ENCODE measurements around the gene CFAP97. TPM values are rescaled to one million over a fixed set of nuclear protein-coding genes. Genes with fewer than 3 reads are reported as not detected.

CFAP97 gene
- total RNA-seq, 5 donors from 2014 or later (not counting 1 experiment from before 2014, with no cell fraction given): 29.8 to 35.3 (median 31.8) TPM

DNA sequence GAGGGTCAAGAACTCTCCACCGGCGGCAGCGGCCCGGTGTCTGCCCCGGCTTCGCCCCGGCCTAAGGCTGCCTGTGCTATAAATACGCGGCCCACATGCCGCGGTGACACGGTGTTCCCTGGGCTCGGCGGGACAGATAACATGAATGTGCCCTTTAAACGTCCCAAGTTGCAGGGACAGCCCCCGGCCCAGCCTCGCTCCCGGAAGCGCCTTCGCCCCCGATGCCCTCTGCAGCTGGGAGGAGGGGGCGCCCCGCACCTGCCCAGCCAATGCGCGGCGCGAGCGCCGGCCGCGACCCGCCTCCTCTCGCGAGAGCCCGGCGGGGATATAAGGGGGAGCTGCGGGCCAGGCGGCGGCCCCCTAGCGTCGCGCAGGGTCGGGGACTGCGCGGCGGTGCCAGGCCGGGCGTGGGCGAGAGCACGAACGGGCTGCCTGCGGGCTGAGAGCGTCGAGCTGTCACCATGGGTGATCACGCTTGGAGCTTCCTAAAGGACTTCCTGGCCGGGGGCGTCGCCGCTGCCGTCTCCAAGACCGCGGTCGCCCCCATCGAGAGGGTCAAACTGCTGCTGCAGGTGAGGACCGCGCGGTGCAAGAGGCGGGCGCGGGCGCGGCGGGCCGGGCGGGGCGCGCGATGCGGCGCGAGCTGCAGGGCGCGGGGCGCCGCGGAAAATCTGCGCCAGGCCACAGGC is 60.7 kb downstream of the CFAP97 start, which contains the start of gene SLC25A4:
Gene SLC25A4 (plus strand): TSS at position 355 of the 689 bp plus-strand sequence. CDS start 107 bp downstream, at position 462.
- H3K4me1 Mint-ChIP-seq: peaks cover 14 to 21% (median 19%) of the 10 kb centered on the region in 3 donors
- peaks cover 5% of the 10 kb centered on the region for H3K36me3 Mint-ChIP-seq
- peak within 1 kb of the TSS; percentile 52 to 72 for H3K27ac Mint-ChIP-seq
- H3K36me3 ChIP-seq (ENCODE audit: control insufficient read depth in 2 of 2, extremely low read depth in 1 of 2, insufficient read depth in 1 of 2, low read length in 1 of 2): no peaks in the 10 kb centered on the region
- peak; percentile 91 to 98 (median 94) for ATAC-seq (replicated peaks in 1 of 4)
- peaks cover 3 to 15% of the 10 kb centered on the region in 2 experiments for H3K4me1 ChIP-seq (ENCODE audit: control insufficient read depth in 1 of 2, extremely low read depth in 1 of 2, insufficient read depth in 2 of 2, low read length in 2 of 2)
- under 1% methylated on average over 87 of the region's 87 CpGs for WGBS (ENCODE audit: insufficient coverage)
- POLR2A ChIA-PET: interaction anchor here (0.5 to 0.6 kb wide), 3 partner anchors 54 to 1488 kb away, joined by 4 to 8 read pairs (median 6); no protein-coding TSS in a partner anchor
- CTCF ChIA-PET: interaction anchor here in 1 of 2 donors (0.5 to 2.5 kb wide), 7 partner anchors 8 to 113 kb away, joined by 3 to 18 read pairs (median 3); no protein-coding TSS in a partner anchor
- H3K27ac ChIP-seq (ENCODE audit: low read length): peak within 1 kb of the TSS; percentile 45
- no peaks in the 10 kb centered on the region for H3K9me3 Mint-ChIP-seq
- H3K4me3 Mint-ChIP-seq: peak within 1 kb of the TSS; percentile 84 to 91 (median 88)
- peaks cover 14 to 17% of the 10 kb centered on the region in 2 donors for H3K27me3 Mint-ChIP-seq
- H3K9me3 ChIP-seq: no peaks in the 10 kb centered on the region
- peak within 1 kb of the TSS; percentile 65 to 82 for H3K4me3 ChIP-seq (ENCODE audit: control insufficient read depth in 1 of 2, extremely low read depth in 1 of 2, low read length in 1 of 2)
- H3K27me3 ChIP-seq (replicated peaks in 1 of 2; ENCODE audit: control insufficient read depth in 2 of 2, extremely low read depth in 1 of 2, insufficient read depth in 2 of 2, low read length in 1 of 2): peaks cover 17 to 18% of the 10 kb centered on the region in 2 experiments
- DNase-seq: peak; percentile 62 to 89 (median 75)

DNA sequence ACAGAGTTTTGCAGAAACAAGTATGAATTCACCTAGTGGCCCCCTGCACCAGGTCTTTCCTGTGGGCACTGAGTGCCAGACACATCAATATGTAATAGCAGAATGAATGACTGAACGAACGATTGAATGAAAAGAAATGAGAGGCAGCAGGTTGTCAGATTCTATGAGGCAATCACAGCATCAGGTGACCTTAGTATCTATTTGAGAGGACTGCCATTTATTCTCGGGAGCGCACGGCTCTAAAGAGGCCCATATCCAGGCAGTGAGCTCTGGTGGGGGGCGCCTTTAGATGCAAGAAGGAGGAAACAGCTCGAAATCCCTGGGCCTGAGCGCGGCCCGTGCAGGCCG is 61.3 kb downstream of the CFAP97 start:
- peaks cover 14 to 21% (median 19%) of the 10 kb centered on the region in 3 donors for H3K4me1 Mint-ChIP-seq
- DNase-seq (peak in 2 of 35 experiments; percentile 3 to 8), ATAC-seq (replicated peaks in 1 of 4) (peak; percentile 2 to 19 (median 16))
- H3K36me3 Mint-ChIP-seq: peaks cover 5% of the 10 kb centered on the region
- POLR2A ChIA-PET: interaction anchor here (0.5 to 0.6 kb wide), 2 partner anchors 394 to 1488 kb away, joined by 4 to 6 read pairs; no protein-coding TSS in a partner anchor
- WGBS (ENCODE audit: insufficient coverage): 21% methylated on average over 11 of the region's 11 CpGs
- no peaks in the 10 kb centered on the region for H3K9me3 ChIP-seq
- peak overlapping the region; percentile 45 for H3K27ac ChIP-seq (ENCODE audit: low read length)
- H3K4me3 Mint-ChIP-seq: peak overlapping the region; percentile 84 to 91 (median 88)
- peaks cover 18 to 20% of the 10 kb centered on the region in 2 experiments for H3K27me3 ChIP-seq (replicated peaks in 1 of 2; ENCODE audit: control insufficient read depth in 2 of 2, extremely low read depth in 1 of 2, insufficient read depth in 2 of 2, low read length in 1 of 2)
- H3K36me3 ChIP-seq (ENCODE audit: control insufficient read depth in 2 of 2, extremely low read depth in 1 of 2, insufficient read depth in 1 of 2, low read length in 1 of 2): no peaks in the 10 kb centered on the region
- H3K4me3 ChIP-seq (ENCODE audit: control insufficient read depth in 1 of 2, extremely low read depth in 1 of 2, low read length in 1 of 2): peak overlapping the region; percentile 65 to 82
- peak overlapping the region; percentile 52 to 72 for H3K27ac Mint-ChIP-seq
- H3K9me3 Mint-ChIP-seq: no peaks in the 10 kb centered on the region
- H3K4me1 ChIP-seq (ENCODE audit: control insufficient read depth in 1 of 2, extremely low read depth in 1 of 2, insufficient read depth in 2 of 2, low read length in 2 of 2): peaks cover 3 to 15% of the 10 kb centered on the region in 2 experiments
- CTCF ChIA-PET: interaction anchor here in 1 of 2 donors (0.5 to 2.5 kb wide), 6 partner anchors 8 to 1914 kb away, joined by 3 to 18 read pairs (median 4); no protein-coding TSS in a partner anchor
- peaks cover 19 to 20% of the 10 kb centered on the region in 2 donors for H3K27me3 Mint-ChIP-seq

DNA sequence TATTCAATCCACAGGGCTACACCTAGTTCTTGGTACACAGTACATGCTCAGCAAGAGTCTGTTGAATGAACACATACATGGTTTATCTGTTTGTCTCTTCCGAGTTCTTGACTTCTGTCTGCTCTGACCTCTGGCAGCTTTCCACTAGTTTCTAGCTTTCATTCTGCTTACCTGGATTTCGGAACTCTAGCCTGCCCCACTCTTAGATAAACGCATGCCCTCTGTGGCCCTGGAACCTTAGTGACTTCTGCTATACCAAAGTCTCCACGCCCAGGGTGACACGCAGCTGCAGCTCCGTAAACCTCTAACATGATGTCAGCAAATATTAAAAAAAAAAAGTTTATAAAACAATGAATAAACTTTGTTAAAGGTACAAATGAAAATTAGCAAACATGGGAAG is 62.0 kb downstream of the CFAP97 start:
- POLR2A ChIA-PET: no interaction called here
- no peak overlapping the region for H3K27ac Mint-ChIP-seq
- peaks cover 4% of the 10 kb centered on the region for H3K36me3 Mint-ChIP-seq
- H3K4me1 Mint-ChIP-seq: peaks cover 14 to 21% (median 19%) of the 10 kb centered on the region in 3 donors
- no peak for ATAC-seq (replicated peaks in 1 of 4)
- peaks cover 21 to 22% of the 10 kb centered on the region in 2 donors for H3K27me3 Mint-ChIP-seq
- WGBS (ENCODE audit: insufficient coverage): 93% methylated on average over 3 of the region's 6 CpGs
- CTCF ChIA-PET: interaction anchor here in 1 of 2 donors (0.7 kb wide), 1 partner anchor 1913 kb away, joined by 4 read pairs; no protein-coding TSS in a partner anchor
- H3K4me3 Mint-ChIP-seq: no peak overlapping the region
- Histone ChIP-seq H3K36me3 (ENCODE audit: control insufficient read depth in 2 of 2, extremely low read depth in 1 of 2, insufficient read depth in 1 of 2, low read length in 1 of 2) (no peaks in the 10 kb centered on the region), H3K9me3 (no peaks in the 10 kb centered on the region), H3K27ac (ENCODE audit: low read length) (no peak overlapping the region), H3K4me3 (ENCODE audit: control insufficient read depth in 1 of 2, extremely low read depth in 1 of 2, low read length in 1 of 2) (no peak overlapping the region), H3K27me3 (replicated peaks in 1 of 2; ENCODE audit: control insufficient read depth in 2 of 2, extremely low read depth in 1 of 2, insufficient read depth in 2 of 2, low read length in 1 of 2) (peaks cover 20 to 27% of the 10 kb centered on the region in 2 experiments), H3K4me1 (ENCODE audit: control insufficient read depth in 1 of 2, extremely low read depth in 1 of 2, insufficient read depth in 2 of 2, low read length in 2 of 2) (peaks cover 3 to 15% of the 10 kb centered on the region in 2 experiments)
- DNase-seq: no peak
- no peaks in the 10 kb centered on the region for H3K9me3 Mint-ChIP-seq

DNA sequence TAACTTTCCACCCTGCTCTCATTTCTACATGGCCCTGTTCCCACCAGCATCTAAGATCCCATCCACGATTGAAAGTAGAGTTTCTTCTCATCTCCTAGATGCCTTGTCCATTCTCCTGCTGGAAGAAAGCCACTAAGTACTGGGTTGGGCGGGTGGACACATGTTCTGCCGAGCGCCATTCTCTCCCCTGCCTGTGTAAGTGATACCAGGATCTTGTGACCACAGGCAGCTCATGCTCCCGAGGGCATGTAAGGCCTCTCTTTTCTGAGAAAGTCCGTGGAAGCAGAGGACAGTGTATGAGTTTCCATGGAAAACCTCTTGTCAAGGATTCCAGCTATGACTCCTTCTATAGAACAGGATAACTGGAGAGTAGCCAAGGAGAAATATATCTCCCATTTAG is 64.1 kb downstream of the CFAP97 start:
- peaks cover 3 to 15% of the 10 kb centered on the region in 2 experiments for H3K4me1 ChIP-seq (ENCODE audit: control insufficient read depth in 1 of 2, extremely low read depth in 1 of 2, insufficient read depth in 2 of 2, low read length in 2 of 2)
- peaks cover 20 to 28% of the 10 kb centered on the region in 2 experiments for H3K27me3 ChIP-seq (replicated peaks in 1 of 2; ENCODE audit: control insufficient read depth in 2 of 2, extremely low read depth in 1 of 2, insufficient read depth in 2 of 2, low read length in 1 of 2)
- ChIA-PET CTCF (no interaction called here), POLR2A (no interaction called here)
- H3K27ac ChIP-seq (ENCODE audit: low read length): no peak overlapping the region
- H3K36me3 ChIP-seq (ENCODE audit: control insufficient read depth in 2 of 2, extremely low read depth in 1 of 2, insufficient read depth in 1 of 2, low read length in 1 of 2): no peaks in the 10 kb centered on the region
- Mint-ChIP-seq H3K27me3 (peaks cover 22 to 28% of the 10 kb centered on the region in 2 donors), H3K27ac (no peak overlapping the region), H3K4me1 (peaks cover 14 to 17% (median 15%) of the 10 kb centered on the region in 3 donors), H3K4me3 (no peak overlapping the region), H3K36me3 (no peaks in the 10 kb centered on the region), H3K9me3 (no peaks in the 10 kb centered on the region)
- WGBS (ENCODE audit: insufficient coverage): 88% methylated on average over 3 of the region's 6 CpGs
- DNase-seq: no peak
- H3K9me3 ChIP-seq: no peaks in the 10 kb centered on the region
- no peak for ATAC-seq (replicated peaks in 1 of 4)
- H3K4me3 ChIP-seq (ENCODE audit: control insufficient read depth in 1 of 2, extremely low read depth in 1 of 2, low read length in 1 of 2): no peak overlapping the region

DNA sequence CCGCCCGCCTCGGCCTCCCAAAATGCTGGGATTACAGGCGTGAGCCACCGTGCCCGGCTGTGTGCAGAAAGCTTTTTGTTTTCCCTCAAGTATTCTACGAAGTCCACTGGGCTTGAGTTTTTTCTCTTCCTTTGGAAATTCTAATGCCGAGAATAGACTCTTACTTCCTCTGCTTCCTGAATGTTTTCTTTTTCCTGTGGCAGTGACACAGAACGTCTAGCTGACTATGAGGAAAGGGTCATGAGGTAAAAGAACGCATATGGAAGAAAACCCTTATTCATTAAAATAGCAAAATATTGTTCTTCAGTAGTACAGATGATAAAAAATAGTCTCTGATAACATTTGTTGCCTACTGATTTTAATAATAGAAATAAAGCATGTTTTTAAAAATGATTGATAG is 65.6 kb downstream of the CFAP97 start:
- no peak overlapping the region for H3K4me3 Mint-ChIP-seq
- Histone ChIP-seq H3K36me3 (ENCODE audit: control insufficient read depth in 2 of 2, extremely low read depth in 1 of 2, insufficient read depth in 1 of 2, low read length in 1 of 2) (no peaks in the 10 kb centered on the region), H3K27ac (ENCODE audit: low read length) (no peak overlapping the region), H3K4me3 (ENCODE audit: control insufficient read depth in 1 of 2, extremely low read depth in 1 of 2, low read length in 1 of 2) (no peak overlapping the region), H3K27me3 (replicated peaks in 1 of 2; ENCODE audit: control insufficient read depth in 2 of 2, extremely low read depth in 1 of 2, insufficient read depth in 2 of 2, low read length in 1 of 2) (peaks cover 14 to 28% of the 10 kb centered on the region in 2 experiments), H3K9me3 (no peaks in the 10 kb centered on the region), H3K4me1 (ENCODE audit: control insufficient read depth in 1 of 2, extremely low read depth in 1 of 2, insufficient read depth in 2 of 2, low read length in 2 of 2) (peaks cover 3 to 8% of the 10 kb centered on the region in 2 experiments)
- ChIA-PET CTCF (interaction anchor here in 1 of 2 donors (0.7 kb wide), 1 partner anchor 11 kb away, joined by 3 read pairs; no protein-coding TSS in a partner anchor), POLR2A (no interaction called here)
- 84% methylated on average over 7 of the region's 10 CpGs for WGBS (ENCODE audit: insufficient coverage)
- no peaks in the 10 kb centered on the region for H3K9me3 Mint-ChIP-seq
- ATAC-seq (replicated peaks in 1 of 4): no peak
- DNase-seq: no peak
- H3K36me3 Mint-ChIP-seq: no peaks in the 10 kb centered on the region
- peaks cover 4 to 13% (median 6%) of the 10 kb centered on the region in 3 donors for H3K4me1 Mint-ChIP-seq
- peaks cover 22 to 32% of the 10 kb centered on the region in 2 donors for H3K27me3 Mint-ChIP-seq
- H3K27ac Mint-ChIP-seq: no peak overlapping the region

DNA sequence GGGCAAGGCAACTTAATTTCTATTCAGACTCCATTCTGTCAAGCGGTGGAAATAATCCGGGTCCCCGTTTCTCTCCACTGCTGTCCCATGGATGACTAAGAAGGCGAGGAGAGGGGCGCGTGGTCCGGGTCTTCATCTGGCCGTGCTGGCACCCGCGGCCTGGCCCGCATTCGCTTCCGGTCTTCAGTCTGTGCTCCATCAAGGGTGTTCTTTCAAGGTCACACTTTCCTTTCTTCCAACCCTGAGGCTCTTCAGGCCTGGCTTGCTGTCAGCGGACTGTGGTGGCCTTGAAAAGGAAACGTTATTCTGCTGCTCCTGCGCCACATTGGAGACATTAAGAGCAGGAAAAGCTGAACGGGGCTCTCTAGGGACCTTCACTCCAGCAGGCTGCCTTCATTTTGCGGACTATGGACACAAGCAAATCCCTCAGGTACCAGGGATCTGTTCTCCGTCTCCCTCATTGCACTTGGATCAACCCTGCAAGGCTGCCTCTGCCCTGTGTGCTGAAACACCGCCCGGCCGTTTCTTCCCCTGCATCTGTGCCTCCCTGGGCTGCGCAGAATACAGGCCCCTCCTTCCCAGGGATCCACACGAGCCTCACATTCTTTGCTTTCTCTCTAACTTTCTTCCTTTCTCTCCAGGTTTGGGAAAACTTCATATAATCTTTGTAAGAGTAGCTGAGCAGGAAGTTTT is 66.4 kb downstream of the CFAP97 start:
- H3K27me3 ChIP-seq (replicated peaks in 1 of 2; ENCODE audit: control insufficient read depth in 2 of 2, extremely low read depth in 1 of 2, insufficient read depth in 2 of 2, low read length in 1 of 2): peaks cover 14 to 23% of the 10 kb centered on the region in 2 experiments
- Mint-ChIP-seq H3K36me3 (no peaks in the 10 kb centered on the region), H3K4me1 (peaks cover 2 to 9% (median 3%) of the 10 kb centered on the region in 3 donors), H3K27ac (no peak overlapping the region), H3K9me3 (no peaks in the 10 kb centered on the region), H3K4me3 (no peak overlapping the region), H3K27me3 (peaks cover 22 to 30% of the 10 kb centered on the region in 2 donors)
- H3K36me3 ChIP-seq (ENCODE audit: control insufficient read depth in 2 of 2, extremely low read depth in 1 of 2, insufficient read depth in 1 of 2, low read length in 1 of 2): no peaks in the 10 kb centered on the region
- no peak overlapping the region for H3K27ac ChIP-seq (ENCODE audit: low read length)
- H3K4me3 ChIP-seq (ENCODE audit: control insufficient read depth in 1 of 2, extremely low read depth in 1 of 2, low read length in 1 of 2): no peak overlapping the region
- POLR2A ChIA-PET: interaction anchor here (0.6 kb wide), 2 partner anchors 22 to 29 kb away, joined by 3 read pairs; no protein-coding TSS in a partner anchor
- CTCF ChIA-PET: interaction anchor here in 1 of 2 donors (0.7 kb wide), 1 partner anchor 11 kb away, joined by 3 read pairs; no protein-coding TSS in a partner anchor
- 86% methylated on average over 21 of the region's 24 CpGs for WGBS (ENCODE audit: insufficient coverage)
- H3K9me3 ChIP-seq: no peaks in the 10 kb centered on the region
- H3K4me1 ChIP-seq (ENCODE audit: control insufficient read depth in 1 of 2, extremely low read depth in 1 of 2, insufficient read depth in 2 of 2, low read length in 2 of 2): peaks cover 0 to 3% of the 10 kb centered on the region in 2 experiments
- ATAC-seq (replicated peaks in 1 of 4) (no peak), DNase-seq (no peak)
